OCI-LY7 (cell line): Measurements from ENCODE around the gene GNE. TPM values are rescaled to one million over a fixed set of nuclear protein-coding genes. Genes with fewer than 3 reads are reported as not detected.
A peak's percentile ranks its signal among the peaks of the same experiment; 100 is the strongest.

Experiments used
- BruUV-seq: library from RNA; stranded (reverse); fragments of 400-500 nt; replicated peaks from 2 replicates; lab custom pipeline; 2021; lab: Mats Ljungman, UMichigan
- CTCF ChIA-PET: fragments of 300-600 bp; sonication (Branson Sonifier 250); formaldehyde crosslinking; loops from one replicate; lab custom pipeline; 2022; ENCODE audit warnings: antibody characterized with exemption; ENCODE audit not compliant: unreplicated experiment; lab: Charles Lee
- POLR2A ChIA-PET: fragments of 300-600 bp; sonication (Branson Sonifier 250); formaldehyde crosslinking; loops from one replicate; lab custom pipeline; 2022; ENCODE audit warnings: antibody characterized with exemption; lab: Charles Lee
- DNase-seq: peaks from one replicate; pipeline ENCODE4 v3.0.0-alpha.2; 2015; ENCODE audit warnings: low spot score
- H2AFZ ChIP-seq: fragments of 200-600 bp; sonication (generic), shearing (Covaris generic); 2 replicates; pipeline ENCODE4 v1.6.1; 2014; ENCODE audit warnings: mild to moderate bottlenecking, antibody characterized with exemption, low read length, moderate library complexity
- H3K27ac ChIP-seq: fragments of 200-600 bp; sonication (generic); 2 replicates; pipeline ENCODE4 v1.5.1; 2014; ENCODE audit warnings: mixed run types, low read depth, mild to moderate bottlenecking, moderate library complexity, low read length, inconsistent platforms; ENCODE audit not compliant: poor library complexity, severe bottlenecking
- H3K36me3 ChIP-seq: fragments of 200-600 bp; sonication (generic); 2 replicates; pipeline ENCODE4 v1.6.1; 2014; ENCODE audit warnings: mild to moderate bottlenecking, antibody characterized with exemption, low read length, moderate library complexity, mixed read lengths; ENCODE audit not compliant: insufficient read depth
- H3K4me1 ChIP-seq: fragments of 200-600 bp; sonication (generic); 2 replicates; pipeline ENCODE4 v1.5.1; 2014; ENCODE audit warnings: mild to moderate bottlenecking, low read length; ENCODE audit not compliant: insufficient read depth, poor library complexity, severe bottlenecking
- H3K4me2 ChIP-seq: fragments of 200-600 bp; sonication (generic); 2 replicates; pipeline ENCODE4 v1.6.1; 2014; ENCODE audit warnings: mild to moderate bottlenecking, low read length
- H3K4me3 ChIP-seq: fragments of 200-600 bp; sonication (generic); 2 replicates; pipeline ENCODE4 v1.5.1; 2014; ENCODE audit warnings: mild to moderate bottlenecking, low read depth, low read length; ENCODE audit not compliant: poor library complexity, severe bottlenecking
- H3K79me2 ChIP-seq: fragments of 200-600 bp; sonication (generic); 2 replicates; pipeline ENCODE4 v1.6.1; 2016; ENCODE audit warnings: low read depth, mild to moderate bottlenecking, low read length, moderate library complexity, mixed read lengths; ENCODE audit not compliant: insufficient read depth
- H3K9me2 ChIP-seq: fragments of 200-600 bp; sonication (generic); 2 replicates; pipeline ENCODE4 v1.6.1; 2016; ENCODE audit warnings: mild to moderate bottlenecking, low read length, mixed read lengths; ENCODE audit not compliant: insufficient read depth
- H3K9me3 ChIP-seq: fragments of 200-600 bp; sonication (generic); 2 replicates; pipeline ENCODE4 v1.6.1; 2014; ENCODE audit warnings: mild to moderate bottlenecking, mixed run types, low read length, mixed read lengths
- H4K20me1 ChIP-seq: fragments of 200-600 bp; sonication (generic); 2 replicates; pipeline ENCODE4 v1.6.1; 2014; ENCODE audit warnings: mild to moderate bottlenecking, antibody characterized with exemption, low read length, moderate library complexity, mixed read lengths; ENCODE audit not compliant: insufficient read depth
- EZH2phosphoT487 ChIP-seq: fragments of 200-600 bp; sonication (generic); IDR thresholded peaks from 2 replicates; pipeline ENCODE4 v1.6.1; 2018; ENCODE audit warnings: low read depth, borderline replicate concordance, mild to moderate bottlenecking, mixed run types, antibody characterized with exemption, low read length, moderate library complexity, mixed read lengths
- intact Hi-C: fragments of 100-400 bp; cut with micrococcal nuclease; formaldehyde crosslinking; loops from one replicate; pipeline ENCODE4 v1.10.0; 2022; ENCODE audit not compliant: unreplicated experiment
- total RNA-seq, 2 experiments: library from RNA; depleted of rRNA in 1 of 2; stranded (reverse); fragments of >200 nt in 1 of 2; shearing (Covaris generic) in 1 of 2; gene quantifications; 2 replicates each; pipeline ENCODE4 v1.2.3, GENCODE V29; 2014 to 2022
- TF ChIP-seq, protein P1 (sequence below): fragments of 200-600 bp; sonication (generic); conservative IDR thresholded peaks from 2 replicates; pipeline ENCODE4 v1.5.1; 2014; ENCODE audit warnings: mild to moderate bottlenecking, antibody characterized with exemption, low read length, moderate library complexity, mixed read lengths

GNE gene
- total RNA-seq, 2 experiments from 2014 or later, result 15.5 to 27.7 TPM

- Histone ChIP-seq H3K27ac (peak within 1 kb of the TSS; percentile 73), H3K4me1 (peaks cover 40% of the 10 kb centered on the region), H3K36me3 (peaks cover 34% of the 10 kb centered on the region), H3K9me2 (no peaks in the 10 kb centered on the region), H3K4me2 (peak within 1 kb of the TSS; percentile 97), H3K9me3 (no peaks in the 10 kb centered on the region), H4K20me1 (peaks cover 32% of the 10 kb centered on the region), H3K4me3 (peak within 1 kb of the TSS; percentile 92), H2AFZ (peak within 1 kb of the TSS; percentile 65), H3K79me2 (peaks cover 48% of the 10 kb centered on the region)
- POLR2A ChIA-PET, result interaction anchor here (0.6 to 3.9 kb wide), 20 partner anchors 11 to 550 kb away, joined by 3 to 18 read pairs (median 4); partner anchors contain the start of gene GNE
- no peak for TF ChIP-seq EZH2phosphoT487
- TF ChIP-seq, protein P1, sequence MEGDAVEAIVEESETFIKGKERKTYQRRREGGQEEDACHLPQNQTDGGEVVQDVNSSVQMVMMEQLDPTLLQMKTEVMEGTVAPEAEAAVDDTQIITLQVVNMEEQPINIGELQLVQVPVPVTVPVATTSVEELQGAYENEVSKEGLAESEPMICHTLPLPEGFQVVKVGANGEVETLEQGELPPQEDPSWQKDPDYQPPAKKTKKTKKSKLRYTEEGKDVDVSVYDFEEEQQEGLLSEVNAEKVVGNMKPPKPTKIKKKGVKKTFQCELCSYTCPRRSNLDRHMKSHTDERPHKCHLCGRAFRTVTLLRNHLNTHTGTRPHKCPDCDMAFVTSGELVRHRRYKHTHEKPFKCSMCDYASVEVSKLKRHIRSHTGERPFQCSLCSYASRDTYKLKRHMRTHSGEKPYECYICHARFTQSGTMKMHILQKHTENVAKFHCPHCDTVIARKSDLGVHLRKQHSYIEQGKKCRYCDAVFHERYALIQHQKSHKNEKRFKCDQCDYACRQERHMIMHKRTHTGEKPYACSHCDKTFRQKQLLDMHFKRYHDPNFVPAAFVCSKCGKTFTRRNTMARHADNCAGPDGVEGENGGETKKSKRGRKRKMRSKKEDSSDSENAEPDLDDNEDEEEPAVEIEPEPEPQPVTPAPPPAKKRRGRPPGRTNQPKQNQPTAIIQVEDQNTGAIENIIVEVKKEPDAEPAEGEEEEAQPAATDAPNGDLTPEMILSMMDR, result peak; percentile 93
- DNase-seq, result peak; percentile 99
- CTCF ChIA-PET, result interaction anchor here (0.6 to 1.9 kb wide), 6 partner anchors 24 to 575 kb away, joined by 3 to 4 read pairs (median 4); no protein-coding TSS in a partner anchor
- intact Hi-C loops, result loop anchor here (1.0 to 5.0 kb wide), 4 partner anchors 38 to 138 kb away; partner anchors contain the start of gene GNE
- BruUV-seq, result no TSS peak
Observed at GRCh38 chr9:36190388-36191289, 67.6 kb downstream of the GNE start, which contains the start of gene CLTA. Gene CLTA (plus strand): TSS chr9:36190921. CDS start chr9:36191057, 136 bp downstream.

GRCh38 chr9:36189976-36190375 lies 68.3 kb downstream of the GNE start:
- peaks cover 27% of the 10 kb centered on the region for H4K20me1 ChIP-seq
- peaks cover 42% of the 10 kb centered on the region for H3K79me2 ChIP-seq
- intact Hi-C loops, result loop anchor here (1.0 to 5.0 kb wide), 4 partner anchors 37 to 138 kb away; partner anchors contain the start of gene GNE
- peak overlapping the region; percentile 68 for H3K4me2 ChIP-seq
- TF ChIP-seq, protein P1, result no peak
- TF ChIP-seq EZH2phosphoT487, result no peak
- peak; percentile 17 for DNase-seq
- peaks cover 40% of the 10 kb centered on the region for H3K4me1 ChIP-seq
- no TSS peak for BruUV-seq
- H3K9me2 ChIP-seq, result no peaks in the 10 kb centered on the region
- ChIA-PET CTCF (interaction anchor here (0.6 to 1.9 kb wide), 4 partner anchors 24 to 575 kb away, joined by 3 to 4 read pairs (median 4); no protein-coding TSS in a partner anchor), POLR2A (interaction anchor here (0.6 to 3.9 kb wide), 18 partner anchors 12 to 549 kb away, joined by 3 to 18 read pairs (median 4); partner anchors contain the start of gene GNE)
- H3K36me3 ChIP-seq, result peaks cover 27% of the 10 kb centered on the region
- H3K4me3 ChIP-seq, result peak overlapping the region; percentile 92
- H2AFZ ChIP-seq, result peak overlapping the region; percentile 65; the same call in 1 of the 2 replicates
- no peaks in the 10 kb centered on the region for H3K9me3 ChIP-seq
- H3K27ac ChIP-seq, result no peak overlapping the region
